K562 (cell line): ENCODE data around the gene SKIDA1.

ENCODE experiments used
- ARHGAP35 ChIP-seq: fragments of 450-650 bp; IDR thresholded peaks from 2 replicates; pipeline ENCODE4 v1.6.1; 2018; ENCODE audit not compliant: partially characterized antibody
- CSDE1 ChIP-seq, 2 experiments: fragments of 450-650 bp; IDR thresholded peaks; 2 replicates each; pipeline ENCODE4 v1.6.1; 2016; ENCODE audit warnings: mild to moderate bottlenecking in 1 of 2
- CTCF ChIP-seq, 3 experiments: IDR thresholded peaks in 2 of 3; conservative IDR thresholded peaks in 1 of 3; 2 replicates each; pipeline ENCODE4 v1.5.1; 2011 to 2012; ENCODE audit warnings: low read length in 3 of 3, mild to moderate bottlenecking in 3 of 3, control low read depth in 2 of 3, improper control_type of control experiment in 1 of 3, inconsistent platforms in 1 of 3, low read depth in 1 of 3, mixed read lengths in 1 of 3, moderate library complexity in 1 of 3; ENCODE audit not compliant: insufficient read depth in 2 of 3
- EZH2 ChIP-seq: IDR thresholded peaks from 2 replicates; pipeline ENCODE4 v1.6.1; 2012; ENCODE audit warnings: low read depth, mild to moderate bottlenecking, inconsistent platforms, low read length, borderline replicate concordance
- HNRNPK ChIP-seq: fragments of 200-400 bp; formaldehyde crosslinking; IDR thresholded peaks from one replicate; pipeline ENCODE4 v1.6.1; 2018; ENCODE audit warnings: mild to moderate bottlenecking, low read depth, low read length; ENCODE audit not compliant: poor library complexity, severe bottlenecking
- NRF1 ChIP-seq, 2 experiments: fragments of 450-650 bp; IDR thresholded peaks in 1 of 2; conservative IDR thresholded peaks in 1 of 2; 2 replicates each; pipeline ENCODE4 v1.6.1; 2014; ENCODE audit warnings: mild to moderate bottlenecking in 2 of 2
- PKNOX1 ChIP-seq: fragments of 450-650 bp; IDR thresholded peaks from 2 replicates; pipeline ENCODE4 v1.6.1; 2016
- POLR2AphosphoS5 ChIP-seq: IDR thresholded peaks from 2 replicates; pipeline ENCODE4 v1.6.1; 2011; ENCODE audit warnings: mild to moderate bottlenecking, low read depth, low read length, moderate library complexity; ENCODE audit not compliant: control insufficient read depth, insufficient read depth
- POU5F1 ChIP-seq: fragments of 150-350 bp; IDR thresholded peaks from 2 replicates; pipeline ENCODE4 v1.6.1; 2014; ENCODE audit warnings: borderline replicate concordance, low read length, low read depth, mild to moderate bottlenecking; ENCODE audit not compliant: partially characterized antibody
- TAF1 ChIP-seq: IDR thresholded peaks from 2 replicates; pipeline ENCODE4 v1.6.1; 2011; ENCODE audit warnings: mild to moderate bottlenecking, low read length, moderate library complexity; ENCODE audit not compliant: insufficient read depth, control insufficient read depth, severe bottlenecking; ENCODE audit errors: extremely low read depth
- TAF15 ChIP-seq: fragments of 200-400 bp; formaldehyde crosslinking; IDR thresholded peaks from 2 replicates; pipeline ENCODE4 v1.6.1; 2017; ENCODE audit warnings: mild to moderate bottlenecking, low read depth, low read length, moderate library complexity

GRCh38 chr10:21516242-21517131, 9.0 kb downstream of the SKIDA1 start:
- TF ChIP-seq CTCF (IDR thresholded peaks at IDR 0.05 in 2 of 3, conservative IDR thresholded peaks at IDR 0.05 in 1 of 3; ENCODE audit: insufficient read depth in 2 of 3, low read depth in 1 of 3, low read length in 3 of 3) (no peak), POLR2AphosphoS5 (no peak), PKNOX1 (no peak), POU5F1 (no peak), TAF1 (no peak), EZH2 (no peak), NRF1 (conservative IDR thresholded peaks at IDR 0.05 in 1 of 2, IDR thresholded peaks at IDR 0.05 in 1 of 2) (peak; percentile 22 to 46; a peak in 3 of 4 replicates), ARHGAP35 (no peak), CSDE1 (IDR thresholded peaks at IDR 0.05) (no peak), TAF15 (no peak), HNRNPK (no peak)
